Activated T-cell treated with anti-CD3 and anti-CD28 coated beads for 4 hours (primary cell): ENCODE results near the gene DNAJB8.

Experiments
- DNase-seq: peaks from one replicate; pipeline ENCODE4 v3.0.0-alpha.2; 2020

DNAJB8 gene

GRCh38 chr3:128466840-128467541 is at the start of gene DNAJB8:
TSS of gene DNAJB8 (minus strand) at chr3:128466890. CDS start at chr3:128463245, 3,645 bp downstream.
- peak; percentile 58 for DNase-seq

DNA sequence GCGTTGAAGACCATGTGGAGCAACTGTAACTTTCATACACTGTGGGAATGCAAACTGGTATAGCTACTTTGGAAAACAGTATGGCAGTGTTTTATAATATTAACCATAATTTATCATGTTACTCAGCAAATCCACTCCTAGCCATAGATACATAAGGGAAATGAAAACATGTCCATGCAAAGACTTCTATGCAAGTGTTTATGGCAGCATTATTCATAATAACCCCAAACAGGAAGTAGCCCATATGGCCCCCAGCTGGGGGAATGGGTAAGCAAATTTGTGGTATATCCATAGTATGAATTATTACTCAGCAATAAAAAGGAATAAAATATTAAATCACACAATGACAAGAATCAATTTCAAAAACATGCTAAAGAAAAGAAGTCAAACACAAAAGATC is 49.3 kb upstream of the DNAJB8 start:
- DNase-seq, result no peak

DNA sequence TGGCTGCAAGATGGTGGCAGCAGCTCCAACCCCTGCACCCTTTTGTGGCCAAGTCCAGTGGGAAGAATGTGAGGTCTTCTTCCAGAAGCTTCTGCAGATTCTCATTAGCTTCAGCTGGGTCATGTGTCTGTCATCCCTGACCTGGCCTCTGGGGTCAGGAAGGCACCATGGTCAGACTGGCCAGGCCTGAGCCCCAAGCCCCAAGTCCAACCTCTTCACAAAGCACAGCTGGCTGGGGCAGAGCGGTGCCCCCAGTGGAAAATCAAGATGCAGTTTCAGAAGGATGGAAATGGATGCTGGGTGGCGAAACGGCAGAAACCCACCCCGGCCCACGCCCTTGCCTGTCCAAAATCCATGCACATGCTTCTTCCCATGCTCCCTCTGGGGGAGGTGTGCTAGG is 42.2 kb upstream of the DNAJB8 start:
- DNase-seq, result no peak

DNA sequence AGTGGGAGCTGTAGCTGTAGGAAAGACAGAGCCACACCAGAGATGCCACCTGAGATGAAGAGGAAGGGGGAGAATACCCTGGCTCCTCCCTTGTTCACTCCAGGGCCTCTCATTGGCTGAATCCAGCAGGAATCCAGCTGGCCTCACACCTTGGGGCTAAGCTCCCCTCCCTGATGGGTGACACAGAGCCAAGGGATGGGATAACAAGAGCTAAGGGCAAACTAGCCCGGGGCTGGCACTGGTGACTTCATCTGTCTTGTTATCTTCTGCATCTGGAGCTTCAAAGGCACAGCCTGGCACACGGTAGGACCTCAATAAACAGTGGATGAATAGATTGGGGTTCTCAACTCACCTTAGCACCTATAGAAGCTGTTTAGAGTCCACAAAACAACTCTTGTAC is 40.1 kb upstream of the DNAJB8 start:
- DNase-seq, result no peak

DNA sequence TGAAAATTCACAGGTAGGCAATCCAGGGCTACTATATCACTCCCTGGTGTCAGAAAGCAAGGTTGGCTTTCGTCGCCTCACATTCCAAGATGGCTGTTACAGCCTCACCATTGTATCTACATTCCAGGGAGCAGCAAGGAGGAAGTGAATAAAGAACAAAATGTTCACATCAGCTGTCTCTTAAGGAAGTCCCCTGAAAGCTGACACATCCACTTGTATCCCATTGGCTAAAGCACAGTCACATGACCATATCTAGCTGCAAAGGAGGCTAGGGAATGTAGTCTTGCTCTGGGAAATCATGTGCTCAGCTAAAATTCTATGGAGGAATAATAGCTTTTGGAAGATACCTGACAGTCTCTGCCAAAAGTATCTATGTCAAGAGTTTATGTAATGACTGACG is 39.1 kb upstream of the DNAJB8 start:
- no peak for DNase-seq

DNA sequence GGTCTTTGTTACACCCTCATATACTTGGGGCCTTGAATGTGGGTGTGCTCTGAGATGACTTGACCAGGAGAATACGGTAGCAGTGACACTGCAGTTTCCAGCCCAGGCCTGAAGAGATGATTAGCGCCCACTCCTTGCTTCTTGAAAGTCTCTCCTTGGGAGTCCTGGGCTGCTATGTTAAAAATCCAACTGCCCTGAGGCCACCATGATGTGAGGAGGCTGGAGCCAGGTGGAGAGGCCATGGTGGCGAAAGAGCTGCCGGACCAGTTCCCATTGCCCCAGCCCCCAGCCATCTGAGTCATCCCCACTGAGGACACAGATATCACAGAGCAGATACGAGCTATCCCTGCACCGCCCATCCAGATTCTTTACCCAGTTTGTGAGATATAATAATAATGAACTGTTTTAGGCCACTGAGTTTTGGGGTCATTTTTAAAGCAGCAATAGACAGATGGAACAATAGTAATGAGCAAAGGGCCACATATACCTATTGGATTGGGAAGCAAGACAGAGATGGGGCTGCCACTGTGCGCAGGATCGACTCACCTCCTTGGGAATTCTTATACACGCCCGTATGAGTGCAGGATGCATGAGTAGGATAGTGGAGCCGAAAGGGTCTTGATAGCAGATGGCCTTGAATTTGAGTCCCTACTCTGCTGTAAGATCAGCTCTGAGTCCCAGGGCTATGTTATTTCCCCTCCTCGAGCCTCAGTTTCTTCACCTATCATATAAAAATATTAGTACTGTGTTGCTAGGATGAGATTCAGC is 38.5 kb upstream of the DNAJB8 start:
- no peak for DNase-seq

- DNase-seq, result no peak
Observed at GRCh38 chr3:128504533-128504915, 37.8 kb upstream of the DNAJB8 start.

DNA sequence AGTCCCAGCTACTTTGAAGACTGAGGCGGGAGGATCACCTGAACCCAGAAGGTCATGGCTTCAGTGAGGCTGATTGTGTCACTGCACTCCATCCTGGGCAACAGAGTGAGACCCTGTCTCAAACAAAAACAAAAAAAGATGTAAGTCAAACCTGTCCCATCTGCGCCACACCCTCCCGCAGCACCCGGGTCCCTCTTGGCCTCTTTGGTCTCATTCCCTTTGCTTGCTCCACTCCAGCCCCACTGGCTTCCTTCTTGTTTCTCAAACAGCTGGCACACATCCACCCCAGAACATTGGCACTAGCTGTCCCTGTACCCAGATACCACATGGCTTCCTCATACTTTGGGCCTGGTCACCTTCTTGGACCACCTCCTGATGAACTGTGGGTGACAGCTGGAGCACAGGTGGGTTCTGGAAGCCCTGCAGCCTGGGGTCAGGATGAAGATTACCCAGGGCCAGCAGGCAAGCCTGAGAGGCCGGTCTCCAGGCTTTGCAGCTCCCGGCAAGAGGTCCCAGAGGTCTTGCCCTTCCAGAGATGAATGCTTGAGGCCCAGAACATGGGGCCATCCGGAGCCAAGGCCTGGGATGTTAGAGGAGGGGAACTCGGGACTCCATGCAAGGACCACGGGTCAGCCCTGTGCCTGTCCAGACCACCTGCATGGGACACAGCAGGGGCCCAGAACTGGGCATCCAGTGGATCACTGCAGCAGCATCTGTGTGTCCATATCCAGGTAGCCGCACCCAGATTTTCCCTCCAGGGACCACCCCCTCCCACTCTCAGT is 37.3 kb upstream of the DNAJB8 start:
- DNase-seq, result no peak

- no peak for DNase-seq
Observed at GRCh38 chr3:128503164-128503651, 36.5 kb upstream of the DNAJB8 start.

- DNase-seq, result no peak
Observed at GRCh38 chr3:128502712-128503111, 36.0 kb upstream of the DNAJB8 start.

DNA sequence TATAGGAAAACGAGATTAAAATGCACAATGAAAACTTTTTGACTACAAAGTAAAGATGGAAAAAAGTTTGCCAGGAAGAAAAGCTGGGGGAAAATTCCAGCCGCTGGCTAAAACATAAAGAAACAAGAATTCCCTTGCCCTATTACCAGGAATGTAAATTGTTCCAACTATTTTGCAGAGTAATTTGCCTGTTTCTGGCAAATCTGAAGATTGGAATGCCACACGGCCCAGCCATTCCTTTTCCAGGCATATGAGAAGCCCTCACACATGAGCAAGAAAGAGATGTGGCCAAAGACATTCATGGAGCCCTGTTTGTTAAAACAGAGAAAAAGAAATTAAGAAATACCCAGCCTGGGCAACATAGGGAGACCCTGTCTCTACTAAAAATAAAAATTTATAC is 34.7 kb upstream of the DNAJB8 start:
- no peak for DNase-seq

DNA sequence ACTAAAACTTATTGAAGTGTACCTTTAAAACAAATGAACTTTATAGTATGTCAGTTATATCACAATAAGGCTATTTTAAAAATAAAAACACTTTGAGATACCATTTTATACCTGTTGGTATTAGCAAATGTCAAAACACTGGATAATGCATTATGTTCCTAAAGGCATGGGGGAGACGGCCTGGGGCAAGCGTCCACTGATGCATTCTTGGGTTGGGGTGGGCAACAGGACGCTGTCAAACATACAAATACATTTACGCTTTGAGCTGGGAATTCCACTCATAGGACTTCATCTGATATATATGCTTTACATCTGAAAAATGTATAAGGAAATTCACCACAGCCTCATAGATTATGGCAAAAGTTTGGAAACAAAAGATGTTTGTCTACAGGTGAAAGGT is 33.9 kb upstream of the DNAJB8 start:
- no peak for DNase-seq

DNA sequence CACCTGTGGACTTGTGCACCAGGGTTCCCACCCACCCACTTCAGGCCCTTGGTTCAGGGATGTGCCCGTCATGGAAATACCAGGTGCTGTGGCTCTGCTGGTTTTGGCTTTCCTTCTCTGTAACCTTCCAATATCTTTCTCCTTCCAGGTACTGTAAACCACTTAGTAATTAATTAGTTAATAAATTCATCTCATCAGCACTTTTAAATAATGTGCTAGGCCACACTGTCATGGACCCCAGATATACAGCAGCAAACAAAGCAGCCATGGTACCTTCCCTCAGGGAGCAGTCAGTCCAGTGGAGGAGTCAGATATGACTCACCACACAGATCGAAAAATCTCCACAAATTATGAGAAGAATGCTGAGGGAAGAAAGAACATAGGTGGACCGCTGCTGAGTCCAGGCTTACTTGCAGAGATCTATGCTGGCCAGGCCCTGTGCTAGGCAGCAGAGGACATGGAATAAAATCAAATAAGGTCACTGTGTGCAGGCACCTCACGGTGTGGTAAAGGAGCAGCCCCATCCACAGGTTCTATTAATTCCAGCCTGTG is 33.1 kb upstream of the DNAJB8 start:
- no peak for DNase-seq

DNA sequence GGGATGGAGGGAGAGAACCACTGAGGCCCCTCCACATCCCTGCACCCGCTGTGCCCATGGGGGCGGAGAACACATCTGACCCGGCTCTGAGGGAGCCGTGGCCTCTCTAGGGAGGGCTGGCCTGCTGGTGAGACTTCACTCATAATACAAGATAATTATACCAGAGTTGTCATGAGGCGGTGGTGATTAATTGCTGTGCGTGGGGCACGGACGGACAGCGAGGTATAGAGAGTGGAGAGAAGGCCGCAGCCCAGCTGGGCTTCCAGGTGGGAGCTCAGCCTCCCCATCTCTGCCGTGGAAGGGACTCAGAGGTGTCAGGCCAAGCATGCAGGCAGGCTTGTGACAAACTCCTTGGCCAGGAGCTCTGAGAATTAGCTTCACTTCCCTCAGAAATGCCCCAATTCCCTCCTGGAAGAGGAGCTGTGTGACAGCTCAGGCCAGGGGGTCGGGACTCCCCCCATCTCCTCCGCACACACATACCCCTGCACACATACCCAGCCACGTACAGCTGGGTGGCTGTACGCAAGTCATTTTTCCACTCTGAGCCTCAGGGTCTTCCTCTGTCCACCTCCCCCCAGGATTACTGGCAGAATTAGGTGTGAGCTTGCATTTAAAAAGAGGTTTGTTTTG is 32.3 kb upstream of the DNAJB8 start:
- no peak for DNase-seq

DNA sequence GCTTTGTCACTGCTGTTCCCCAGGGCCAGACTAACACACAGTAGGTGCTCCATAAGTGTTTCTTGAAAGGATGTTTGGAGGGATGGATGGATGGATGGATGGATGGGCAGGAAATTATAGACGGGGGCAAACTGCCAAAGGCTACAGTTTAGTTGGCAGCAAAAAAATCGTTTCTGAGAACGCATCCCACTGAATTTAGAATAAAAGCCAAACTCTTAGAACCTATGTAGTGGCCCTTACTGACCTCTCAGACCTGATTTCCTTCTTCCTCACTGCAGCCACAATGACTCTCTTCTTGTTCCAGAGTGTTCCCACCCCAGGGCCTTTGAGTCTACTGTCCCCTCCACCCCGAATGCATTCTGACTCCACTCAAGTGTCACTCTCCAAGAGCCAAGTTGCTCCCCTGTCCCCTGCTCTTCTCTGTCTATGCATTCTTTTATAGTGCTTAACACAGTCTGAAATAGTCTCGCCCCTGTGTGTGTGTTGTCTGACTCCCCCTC is 31.5 kb upstream of the DNAJB8 start:
- DNase-seq, result no peak

DNA sequence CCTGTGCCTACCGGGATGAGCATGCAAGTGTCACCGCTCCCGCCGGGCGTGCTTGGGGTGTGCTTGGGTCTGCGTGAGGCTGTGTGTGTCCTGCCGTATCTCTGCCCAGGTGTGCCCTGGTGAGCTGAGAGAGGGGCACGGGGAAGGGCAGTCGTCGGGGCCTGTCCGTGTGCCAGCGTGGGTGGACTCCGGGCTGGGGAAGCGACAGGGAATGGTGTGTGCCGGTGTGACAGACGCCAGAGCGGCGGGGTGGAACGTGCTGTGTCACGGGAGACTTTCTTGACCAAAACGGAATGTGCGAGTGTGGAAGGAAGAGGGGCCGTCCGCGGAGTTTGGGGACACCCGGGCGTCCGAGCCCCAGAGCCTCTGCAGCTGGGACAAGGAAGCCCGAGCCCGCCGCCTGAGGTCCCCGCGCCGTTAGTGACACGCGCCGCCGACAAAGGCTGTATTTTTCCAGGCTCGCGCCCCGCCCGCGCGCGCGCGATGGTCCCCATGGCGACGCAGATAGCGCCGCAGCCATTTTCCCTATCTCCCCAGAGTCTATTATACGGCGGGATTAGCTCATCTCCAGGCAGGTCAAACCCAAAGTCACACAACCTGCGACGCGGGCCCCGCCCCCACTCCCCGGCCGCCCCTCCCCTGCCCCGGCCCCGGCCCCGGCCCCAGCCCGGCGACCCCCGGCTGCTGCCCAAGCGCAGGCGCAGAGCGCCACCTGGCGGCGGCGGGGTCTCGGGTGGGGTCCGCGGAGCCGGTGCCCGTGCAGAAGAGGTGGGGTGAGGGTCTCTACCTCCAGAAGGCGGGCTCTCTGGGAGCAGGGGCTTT is 30.8 kb upstream of the DNAJB8 start:
- DNase-seq, result peak; percentile 62

- DNase-seq, result no peak
Observed at GRCh38 chr3:128496602-128497304, 30.1 kb upstream of the DNAJB8 start.

- no peak for DNase-seq
Observed at GRCh38 chr3:128496019-128496601, 29.4 kb upstream of the DNAJB8 start.

DNA sequence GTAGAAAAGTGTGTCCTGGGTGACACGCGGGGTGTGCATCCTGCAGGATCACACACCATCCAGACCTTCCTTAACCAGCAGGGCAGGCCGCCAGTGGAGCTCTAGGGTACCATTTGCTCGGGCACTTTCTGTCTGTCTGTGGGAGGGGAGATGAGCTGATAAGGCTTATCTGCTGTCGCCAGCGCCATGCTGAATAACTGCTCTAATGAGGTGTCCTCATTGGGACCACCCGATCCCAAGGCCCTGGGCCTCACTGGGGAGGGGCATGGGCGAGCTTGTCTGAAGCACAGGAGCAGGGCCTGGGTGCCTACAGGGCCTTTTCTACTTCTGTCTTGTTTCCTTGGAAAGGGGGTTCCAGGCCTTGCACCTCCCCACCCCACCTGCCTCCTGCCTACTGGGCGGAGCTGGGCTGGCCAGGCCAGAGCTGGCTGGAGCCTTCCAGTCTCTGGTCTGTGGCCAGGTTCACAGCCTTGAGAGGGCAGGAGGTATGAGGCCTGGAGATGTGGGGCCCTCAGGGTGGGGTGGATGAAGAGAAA is 28.8 kb upstream of the DNAJB8 start:
- DNase-seq, result no peak

GRCh38 chr3:128494367-128494650 is 27.6 kb upstream of the DNAJB8 start:
- no peak for DNase-seq
